ENCODE measurements around the gene ANKRD60.

DNA sequence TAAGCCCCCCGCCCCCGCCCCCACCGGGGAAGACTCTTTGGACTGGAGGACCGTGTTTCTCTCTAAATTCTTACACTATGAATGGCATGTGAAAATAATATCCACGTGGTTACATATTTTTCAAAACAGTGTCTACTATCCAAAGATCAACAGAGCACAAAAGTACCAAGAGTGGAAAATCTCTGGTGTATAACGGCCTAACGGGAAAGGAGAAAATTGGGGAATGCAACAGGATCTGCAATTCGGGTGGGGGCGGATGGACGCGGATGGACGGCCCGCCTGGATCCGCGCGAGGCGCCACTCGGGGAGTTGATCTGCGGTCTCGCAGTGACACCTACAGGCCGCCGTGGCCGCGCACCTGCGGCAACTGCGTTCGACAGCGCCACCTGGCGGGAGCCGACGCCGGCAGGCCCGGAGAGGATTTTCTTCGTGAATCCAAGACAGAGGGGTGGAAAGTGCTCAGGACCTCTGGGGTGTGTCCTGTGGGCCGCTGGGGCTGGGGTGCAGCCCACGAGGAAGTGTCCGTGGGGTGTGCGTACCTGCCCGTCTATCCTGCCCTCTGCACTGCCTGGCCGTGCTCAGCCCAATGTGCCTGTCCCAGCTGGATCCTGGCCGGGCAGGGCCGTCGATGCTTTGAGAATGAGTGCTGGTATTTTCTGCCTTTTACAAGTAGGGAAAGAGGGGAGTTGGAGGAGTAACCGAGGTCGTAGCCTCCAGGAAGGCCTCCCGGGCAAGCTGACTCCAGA lies 18.6 kb downstream of the ANKRD60 start:
- TF ChIP-seq EZH2phosphoT487 (IDR thresholded peaks at IDR 0.05; ENCODE audit: insufficient read depth, low read depth) (no peak), EZH2 (IDR thresholded peaks at IDR 0.05; ENCODE audit: insufficient read depth, poor library complexity, severe bottlenecking) (no peak)
